ENCODE results near the gene ROMO1.

The ROMO1 gene

DNA sequence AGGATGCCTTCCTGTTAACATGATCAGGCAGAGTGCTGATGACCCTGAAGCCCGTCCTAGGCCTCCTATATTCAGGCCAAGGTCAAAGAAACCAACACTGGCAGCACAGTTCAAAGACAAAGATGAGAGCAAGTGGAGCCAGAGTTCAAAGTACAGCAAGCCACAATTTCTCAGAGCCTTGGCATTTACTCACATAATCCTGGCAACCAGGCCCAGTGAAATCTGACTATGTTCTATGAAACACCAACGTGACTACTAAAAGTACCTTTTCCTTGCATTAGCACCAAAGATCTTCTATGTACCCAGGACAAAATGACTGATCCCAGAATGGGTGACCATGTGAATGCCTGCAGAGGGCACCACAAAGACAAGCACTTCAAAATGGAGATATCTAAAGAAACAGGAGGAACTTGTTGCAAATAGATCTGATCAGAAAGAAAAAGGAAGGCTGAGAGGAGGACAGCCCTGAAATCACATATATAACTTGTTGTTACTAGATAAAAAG, 3.9 kb upstream of the ROMO1 start:
- Histone ChIP-seq H3K79me2 (ENCODE audit: control insufficient read depth, insufficient read depth, low read length, poor library complexity) (peaks cover 8% of the 10 kb centered on the region), H3K14ac (ENCODE audit: low read length) (no peak overlapping the region), H2BK12ac (ENCODE audit: low read length) (no peak overlapping the region), H2AFZ (ENCODE audit: insufficient read depth, low read length, poor library complexity) (no peak overlapping the region), H3K27me3 (ENCODE audit: insufficient read depth, low read length) (no peaks in the 10 kb centered on the region), H2BK120ac (ENCODE audit: insufficient read depth, low read length, poor library complexity) (no peak overlapping the region), H3K9ac (ENCODE audit: low read length) (no peak overlapping the region), H4K91ac (ENCODE audit: low read depth, low read length) (no peak overlapping the region), H2AK5ac (ENCODE audit: low read length) (no peak overlapping the region), H3K4me2 (ENCODE audit: low read length) (no peak overlapping the region), H3K4ac (ENCODE audit: low read depth, low read length) (no peak overlapping the region), H3K4me3 (ENCODE audit: low read depth, low read length) (no peak overlapping the region), H3K23ac (ENCODE audit: low read length) (no peak overlapping the region), H2BK5ac (ENCODE audit: low read depth, low read length, poor library complexity) (no peak overlapping the region), H3K18ac (ENCODE audit: low read length) (no peak overlapping the region), H4K8ac (ENCODE audit: low read depth, low read length) (no peak overlapping the region), H3K9me3 (ENCODE audit: insufficient read depth, low read depth, low read length) (no peaks in the 10 kb centered on the region), H4K12ac (ENCODE audit: low read depth, low read length) (no peak overlapping the region), H3K79me1 (ENCODE audit: low read length) (peaks cover 7% of the 10 kb centered on the region), H3K4me1 (ENCODE audit: control insufficient read depth in 1 of 2, insufficient read depth in 2 of 2, low read length in 2 of 2) (peaks cover 5 to 6% of the 10 kb centered on the region in 2 experiments), H3K27ac (ENCODE audit: low read depth, low read length) (no peak overlapping the region), H3K36me3 (ENCODE audit: control insufficient read depth in 1 of 2, insufficient read depth in 2 of 2, low read length in 2 of 2) (peaks cover 4 to 8% of the 10 kb centered on the region in 2 experiments)
- no CpG with 5 or more reads among the region's 2 CpGs for WGBS (ENCODE audit: extremely low coverage, insufficient coverage, insufficient read length)
- DNase-seq, result no peak

DNA sequence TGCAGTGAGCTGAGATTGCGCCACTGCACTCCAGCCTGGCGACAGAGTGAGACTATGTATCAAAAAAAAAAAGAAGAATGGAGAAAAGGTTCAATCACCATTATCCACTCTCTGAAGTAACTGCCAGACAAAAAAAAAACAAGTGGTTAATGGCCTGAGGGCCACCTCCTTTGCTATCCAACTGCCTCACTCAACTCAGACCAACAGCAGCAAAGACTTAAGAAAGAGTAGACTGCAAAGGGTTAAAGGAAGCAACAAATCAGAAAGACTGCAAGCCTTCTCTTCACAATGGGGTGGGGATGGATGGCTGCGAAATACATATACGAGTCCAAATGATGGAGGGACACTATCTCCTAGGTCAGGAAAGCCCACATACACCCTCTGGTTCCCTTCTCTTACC, 3.2 kb upstream of the ROMO1 start:
- Histone ChIP-seq H3K27me3 (ENCODE audit: insufficient read depth, low read length) (no peaks in the 10 kb centered on the region), H2AK5ac (ENCODE audit: low read length) (no peak overlapping the region), H4K12ac (ENCODE audit: low read depth, low read length) (no peak overlapping the region), H3K4me2 (ENCODE audit: low read length) (no peak overlapping the region), H3K4ac (ENCODE audit: low read depth, low read length) (no peak overlapping the region), H3K36me3 (ENCODE audit: control insufficient read depth in 1 of 2, insufficient read depth in 2 of 2, low read length in 2 of 2) (peaks cover 4 to 8% of the 10 kb centered on the region in 2 experiments), H3K4me3 (ENCODE audit: low read depth, low read length) (no peak overlapping the region), H3K18ac (ENCODE audit: low read length) (no peak overlapping the region), H4K91ac (ENCODE audit: low read depth, low read length) (no peak overlapping the region), H3K9ac (ENCODE audit: low read length) (no peak overlapping the region), H2BK120ac (ENCODE audit: insufficient read depth, low read length, poor library complexity) (no peak overlapping the region), H2BK5ac (ENCODE audit: low read depth, low read length, poor library complexity) (no peak overlapping the region), H3K23ac (ENCODE audit: low read length) (no peak overlapping the region), H3K79me2 (ENCODE audit: control insufficient read depth, insufficient read depth, low read length, poor library complexity) (peaks cover 8% of the 10 kb centered on the region), H2AFZ (ENCODE audit: insufficient read depth, low read length, poor library complexity) (no peak overlapping the region), H3K14ac (ENCODE audit: low read length) (no peak overlapping the region), H3K27ac (ENCODE audit: low read depth, low read length) (no peak overlapping the region), H3K79me1 (ENCODE audit: low read length) (peaks cover 7% of the 10 kb centered on the region), H2BK12ac (ENCODE audit: low read length) (no peak overlapping the region), H4K8ac (ENCODE audit: low read depth, low read length) (no peak overlapping the region), H3K9me3 (ENCODE audit: insufficient read depth, low read depth, low read length) (no peaks in the 10 kb centered on the region), H3K4me1 (ENCODE audit: control insufficient read depth in 1 of 2, insufficient read depth in 2 of 2, low read length in 2 of 2) (peaks cover 5 to 6% of the 10 kb centered on the region in 2 experiments)
- DNase-seq, result no peak
- WGBS (ENCODE audit: extremely low coverage, insufficient coverage, insufficient read length), result no CpG with 5 or more reads among the region's 4 CpGs

DNA sequence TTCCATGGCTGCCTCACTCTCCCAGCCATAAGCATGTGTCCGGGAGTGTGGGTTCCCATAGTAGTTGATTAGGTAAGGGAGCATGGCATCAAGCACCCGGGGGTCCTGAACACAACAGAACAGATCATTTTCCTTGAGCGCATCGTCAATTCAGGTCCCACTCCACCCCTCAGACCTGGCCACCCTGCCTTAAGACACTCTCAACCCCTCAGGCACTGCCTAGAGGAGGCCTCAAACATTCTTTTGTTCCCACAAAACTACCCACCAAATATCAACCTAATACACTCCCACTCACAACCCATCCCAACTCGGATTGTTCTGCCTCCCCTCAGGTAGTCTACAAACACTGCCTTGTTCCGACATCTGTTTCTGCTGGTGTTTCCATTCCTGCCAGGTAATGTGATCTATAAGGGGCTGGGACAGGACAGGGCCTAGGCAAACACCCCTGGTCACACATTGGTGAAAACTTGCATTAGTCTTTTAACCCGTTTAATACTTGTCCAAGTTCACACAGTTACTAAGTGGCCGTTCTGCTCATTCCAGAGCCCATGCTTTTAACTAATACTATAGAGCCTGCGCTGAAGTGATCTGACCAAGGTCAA, 1.4 kb upstream of the ROMO1 start:
- Histone ChIP-seq H3K18ac (ENCODE audit: low read length) (no peak overlapping the region), H2AFZ (ENCODE audit: insufficient read depth, low read length, poor library complexity) (no peak overlapping the region), H3K79me1 (ENCODE audit: low read length) (peaks cover 7% of the 10 kb centered on the region), H2BK120ac (ENCODE audit: insufficient read depth, low read length, poor library complexity) (no peak overlapping the region), H2BK5ac (ENCODE audit: low read depth, low read length, poor library complexity) (no peak overlapping the region), H3K4me3 (ENCODE audit: low read depth, low read length) (no peak overlapping the region), H4K12ac (ENCODE audit: low read depth, low read length) (no peak overlapping the region), H3K36me3 (ENCODE audit: control insufficient read depth in 1 of 2, insufficient read depth in 2 of 2, low read length in 2 of 2) (peaks cover 5 to 14% of the 10 kb centered on the region in 2 experiments), H3K4me2 (ENCODE audit: low read length) (no peak overlapping the region), H3K4me1 (ENCODE audit: control insufficient read depth in 1 of 2, insufficient read depth in 2 of 2, low read length in 2 of 2) (peaks cover 5 to 6% of the 10 kb centered on the region in 2 experiments), H3K23ac (ENCODE audit: low read length) (no peak overlapping the region), H3K27ac (ENCODE audit: low read depth, low read length) (no peak overlapping the region), H2BK12ac (ENCODE audit: low read length) (no peak overlapping the region), H3K27me3 (ENCODE audit: insufficient read depth, low read length) (no peaks in the 10 kb centered on the region), H3K9ac (ENCODE audit: low read length) (no peak overlapping the region), H3K14ac (ENCODE audit: low read length) (no peak overlapping the region), H3K9me3 (ENCODE audit: insufficient read depth, low read depth, low read length) (no peaks in the 10 kb centered on the region), H4K91ac (ENCODE audit: low read depth, low read length) (no peak overlapping the region), H2AK5ac (ENCODE audit: low read length) (no peak overlapping the region), H3K4ac (ENCODE audit: low read depth, low read length) (no peak overlapping the region), H4K8ac (ENCODE audit: low read depth, low read length) (no peak overlapping the region), H3K79me2 (ENCODE audit: control insufficient read depth, insufficient read depth, low read length, poor library complexity) (peaks cover 8% of the 10 kb centered on the region)
- DNase-seq, result no peak
- 100% methylated on average over 1 of the region's 9 CpGs for WGBS (ENCODE audit: extremely low coverage, insufficient coverage, insufficient read length)

DNA sequence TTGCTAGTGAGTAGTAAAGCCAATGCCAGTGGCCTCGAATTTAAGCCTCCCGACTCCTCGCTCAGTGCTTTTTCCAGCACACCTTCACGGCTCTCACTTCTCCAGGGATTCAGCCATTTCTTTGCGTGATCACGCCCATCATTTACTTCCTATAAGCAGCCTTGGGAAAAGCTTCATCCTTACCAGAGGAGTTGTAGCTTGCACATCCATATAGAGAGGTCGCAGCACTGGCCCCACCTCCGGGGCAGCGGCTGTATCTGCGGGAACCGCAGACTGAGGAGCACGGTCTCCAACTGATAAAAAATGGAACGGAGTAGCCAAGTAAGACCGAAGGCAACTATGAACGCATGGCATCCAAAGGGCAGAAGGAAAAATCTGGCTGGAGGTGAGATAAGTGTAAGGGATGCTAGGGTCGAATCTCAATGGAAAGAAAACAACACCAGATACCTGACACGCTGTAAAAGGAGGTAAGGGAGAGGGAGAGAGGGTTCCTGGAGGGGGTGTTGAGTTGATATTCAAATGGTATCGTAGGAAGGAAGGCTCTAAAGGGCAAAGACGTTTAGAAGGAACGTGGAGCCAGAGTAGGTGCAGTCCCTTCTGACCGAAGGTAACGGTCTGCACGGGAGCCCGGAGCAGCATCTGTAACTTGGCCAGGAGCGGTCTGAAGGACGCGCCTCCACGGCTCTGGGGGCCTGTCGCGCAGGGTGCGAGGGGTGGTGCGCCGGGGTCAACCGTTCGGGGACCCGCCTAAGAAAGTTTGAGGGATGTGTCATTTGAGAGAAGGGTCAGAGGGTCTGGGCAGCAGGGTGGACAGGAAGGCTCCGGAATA, 693 bp upstream of the ROMO1 start:
- Histone ChIP-seq H3K4me1 (ENCODE audit: control insufficient read depth in 1 of 2, insufficient read depth in 2 of 2, low read length in 2 of 2) (peaks cover 5 to 6% of the 10 kb centered on the region in 2 experiments), H2BK12ac (ENCODE audit: low read length) (no peak overlapping the region), H4K8ac (ENCODE audit: low read depth, low read length) (peak overlapping the region; percentile 92), H2AK5ac (ENCODE audit: low read length) (peak overlapping the region; percentile 18), H3K79me1 (ENCODE audit: low read length) (peaks cover 7% of the 10 kb centered on the region), H3K79me2 (ENCODE audit: control insufficient read depth, insufficient read depth, low read length, poor library complexity) (peaks cover 8% of the 10 kb centered on the region), H3K9ac (ENCODE audit: low read length) (peak overlapping the region; percentile 45), H3K4ac (ENCODE audit: low read depth, low read length) (no peak overlapping the region), H3K18ac (ENCODE audit: low read length) (peak overlapping the region; percentile 58), H3K9me3 (ENCODE audit: insufficient read depth, low read depth, low read length) (no peaks in the 10 kb centered on the region), H4K91ac (ENCODE audit: low read depth, low read length) (peak overlapping the region; percentile 24), H3K23ac (ENCODE audit: low read length) (no peak overlapping the region), H3K4me3 (ENCODE audit: low read depth, low read length) (peak overlapping the region; percentile 99), H2BK5ac (ENCODE audit: low read depth, low read length, poor library complexity) (peak overlapping the region; percentile 12), H3K36me3 (ENCODE audit: control insufficient read depth in 1 of 2, insufficient read depth in 2 of 2, low read length in 2 of 2) (peaks cover 3 to 14% of the 10 kb centered on the region in 2 experiments), H3K27ac (ENCODE audit: low read depth, low read length) (no peak overlapping the region), H3K4me2 (ENCODE audit: low read length) (peak overlapping the region; percentile 92), H4K12ac (ENCODE audit: low read depth, low read length) (peak overlapping the region; percentile 64), H3K14ac (ENCODE audit: low read length) (peak overlapping the region; percentile 36), H2AFZ (ENCODE audit: insufficient read depth, low read length, poor library complexity) (peak overlapping the region; percentile 96), H2BK120ac (ENCODE audit: insufficient read depth, low read length, poor library complexity) (no peak overlapping the region), H3K27me3 (ENCODE audit: insufficient read depth, low read length) (no peaks in the 10 kb centered on the region)
- no CpG with 5 or more reads among the region's 37 CpGs for WGBS (ENCODE audit: extremely low coverage, insufficient coverage, insufficient read length)
- DNase-seq, result peak in 1 of 2 donors; percentile 1

All from trophoblast cell (in vitro differentiated cells and primary cell).